GM12878 (cell line): ENCODE data around the gene PAXX. TPM values are rescaled to one million over a fixed set of nuclear protein-coding genes. Genes with fewer than 3 reads are reported as not detected.

Source experiments
- ATAC-seq: fragments of 200-7000 bp; cut with Tn5 transposase; 3 replicates; pipeline ENCODE4 v1.9.1; 2020; ENCODE audit warnings: mild to moderate bottlenecking, moderate library complexity
- BruUV-seq: library from RNA; stranded (reverse); fragments of 400-500 nt; replicated peaks from 2 replicates; lab custom pipeline; 2021; lab: Mats Ljungman, UMichigan
- CTCF ChIA-PET: fragments of 300-600 bp; sonication (Branson Sonifier 250); formaldehyde crosslinking; extraction: SDS; loops from one replicate; lab custom pipeline; 2021; ENCODE audit warnings: inconsistent platforms; lab: Yijun Ruan, JAX
- POLR2A ChIA-PET: fragments of 350-600 bp; formaldehyde crosslinking; extraction: SDS; loops from one replicate; lab custom pipeline; 2021; ENCODE audit warnings: inconsistent platforms; lab: Charles Lee
- RAD21 ChIA-PET: fragments of 300-600 bp; sonication (Branson Sonifier 250); formaldehyde crosslinking; loops from one replicate; lab custom pipeline; 2023; ENCODE audit warnings: antibody characterized with exemption; ENCODE audit not compliant: unreplicated experiment; lab: Charles Lee
- SMC1A ChIA-PET: fragments of 300-600 bp; sonication (Branson Sonifier 250); formaldehyde crosslinking; loops from one replicate; lab custom pipeline; 2023; ENCODE audit not compliant: unreplicated experiment, uncharacterized antibody; lab: Charles Lee
- DNase-seq: peaks from one replicate; pipeline ENCODE4 v3.0.0-alpha.2; 2011; ENCODE audit warnings: low read depth, low spot score
- FAIRE-seq: peaks from 3 replicates; lab custom pipeline; 2011; peaks lifted over from hg19 to GRCh38; lab: Jason Lieb, UNC
- H2AFZ ChIP-seq: 2 replicates; pipeline ENCODE4 v1.6.0; 2011; ENCODE audit warnings: low read depth, low read length, control low read depth; ENCODE audit not compliant: control insufficient read depth
- H3K27ac ChIP-seq: 2 replicates; pipeline ENCODE4 v1.5.1; 2011; ENCODE audit warnings: control low read depth; ENCODE audit not compliant: control insufficient read depth, insufficient read depth
- H3K27me3 ChIP-seq, 2 experiments: replicated peaks in 1 of 2; 2 replicates each; pipeline versions ENCODE4 v1.6.0 to v1.6.1; 2011; ENCODE audit warnings: low read length in 1 of 2; ENCODE audit not compliant: control insufficient read depth in 2 of 2, insufficient read depth in 2 of 2
- H3K36me3 ChIP-seq, 2 experiments: 2 replicates each; pipeline ENCODE4 v1.5.1; 2011; ENCODE audit warnings: low read length in 1 of 2; ENCODE audit not compliant: control insufficient read depth in 2 of 2, insufficient read depth in 2 of 2
- H3K4me1 ChIP-seq: 2 replicates; pipeline ENCODE4 v1.6.1; 2011; ENCODE audit warnings: mild to moderate bottlenecking, low read length, moderate library complexity, mixed read lengths; ENCODE audit not compliant: control insufficient read depth, insufficient read depth
- H3K4me2 ChIP-seq: 2 replicates; pipeline ENCODE4 v1.6.0; 2011; ENCODE audit warnings: control low read depth; ENCODE audit not compliant: control insufficient read depth, insufficient read depth
- H3K4me3 ChIP-seq: fragments of 200-600 bp; sonication (generic); 2 replicates; pipeline ENCODE4 v1.5.1; 2016
- H3K79me2 ChIP-seq: 2 replicates; pipeline ENCODE4 v1.6.0; 2011; ENCODE audit warnings: low read length; ENCODE audit not compliant: control insufficient read depth, insufficient read depth
- H3K9ac ChIP-seq: 2 replicates; pipeline ENCODE4 v1.8.0; 2011; ENCODE audit warnings: low read length, control low read depth, mixed read lengths; ENCODE audit not compliant: control insufficient read depth, insufficient read depth
- H3K9me3 ChIP-seq: replicated peaks from 3 replicates; pipeline ENCODE4 v1.5.1; 2011; ENCODE audit warnings: mild to moderate bottlenecking, low read length; ENCODE audit not compliant: control insufficient read depth, insufficient read depth
- H4K20me1 ChIP-seq: 2 replicates; pipeline ENCODE4 v1.6.0; 2011; ENCODE audit not compliant: control insufficient read depth, insufficient read depth
- ATF7 ChIP-seq: fragments of 450-650 bp; IDR thresholded peaks from 2 replicates; pipeline ENCODE4 v1.6.1; 2016; ENCODE audit warnings: low read depth, mild to moderate bottlenecking
- CBX3 ChIP-seq: fragments of 200-600 bp; sonication (generic); IDR thresholded peaks from 2 replicates; pipeline ENCODE4 v1.6.1; 2016; ENCODE audit warnings: low read depth, borderline replicate concordance
- EP300 ChIP-seq, 2 experiments: fragments of 150-350 bp in 1 of 2; IDR thresholded peaks; 2 replicates each; pipeline ENCODE4 v1.6.1; 2011 to 2012; ENCODE audit warnings: low read depth in 2 of 2, low read length in 2 of 2, borderline replicate concordance in 1 of 2, improper control_type of control experiment in 1 of 2, inconsistent platforms in 1 of 2; ENCODE audit not compliant: control insufficient read depth in 1 of 2
- IKZF1 ChIP-seq: fragments of 450-650 bp; conservative IDR thresholded peaks from 2 replicates; pipeline ENCODE4 v1.6.1; 2017; ENCODE audit warnings: antibody characterized with exemption, mild to moderate bottlenecking
- NR2C1 ChIP-seq: fragments of 450-650 bp; IDR thresholded peaks from 2 replicates; pipeline ENCODE4 v1.6.1; 2017; ENCODE audit warnings: antibody characterized with exemption, mild to moderate bottlenecking, moderate library complexity
- SMAD5 ChIP-seq: IDR thresholded peaks from 2 replicates; pipeline ENCODE4 v1.6.1; 2016; ENCODE audit warnings: antibody characterized with exemption, low read depth
- STAT3 ChIP-seq: IDR thresholded peaks from 2 replicates; pipeline ENCODE4 v1.6.1; 2011; ENCODE audit warnings: low read depth, low read length, improper control_type of control experiment
- USF2 ChIP-seq: IDR thresholded peaks from 2 replicates; pipeline ENCODE4 v1.6.1; 2011; ENCODE audit warnings: low read depth, low read length, improper control_type of control experiment, borderline replicate concordance
- ZBTB11 ChIP-seq: fragments of 450-650 bp; formaldehyde crosslinking; IDR thresholded peaks from 2 replicates; pipeline ENCODE4 v1.5.0; 2022; ENCODE audit warnings: mild to moderate bottlenecking, missing genetic modification characterization
- WGBS: methylation state at CpG from one replicate; pipeline ENCODE4 v1.1.6; 2016; ENCODE audit warnings: low lambda C conversion rate; ENCODE audit not compliant: insufficient replicate concordance, insufficient coverage; ENCODE audit errors: missing lambda C conversion rate; 5-methylcytosine and 5-hydroxymethylcytosine counted together
- in situ Hi-C: fragments of 300-500 bp; cut with MboI; formaldehyde crosslinking; loops from 9 replicates; pipeline ENCODE4 v1.14.3; 2018; ENCODE audit warnings: mixed read lengths
- intact Hi-C: fragments of 100-400 bp; cut with micrococcal nuclease; formaldehyde crosslinking; loops from one replicate; pipeline ENCODE4 v1.14.2; 2022; ENCODE audit not compliant: unreplicated experiment
- polyA plus RNA-seq, 11 experiments: library from polyadenylated mRNA; depleted of rRNA in 4 of 11; unstranded in 6 of 11; stranded (reverse) in 5 of 11; fragments of >200 nt; fragmentation: Nextera tagmentation in 4 of 11; fragmentation: Illumina TruSeq in 1 of 11; extraction: Ambion mirVana in 4 of 11; extraction: Trizol in 1 of 11; gene quantifications; 1 replicate in 1 of 11; 2 replicates in 10 of 11; pipeline versions ENCODE4 v1.2.1 to v1.2.3, GENCODE V29; 2011 to 2016; ENCODE audit warnings: inconsistent platforms in 2 of 11, missing spikeins in 2 of 11, low read depth in 1 of 11
- total RNA-seq, 4 experiments: library from RNA; depleted of rRNA in 3 of 4; stranded (reverse); fragments of >200 nt in 3 of 4; fragmentation: Illumina TruSeq in 1 of 4; extraction: Trizol in 1 of 4; gene quantifications; 2 replicates each; pipeline versions ENCODE4 v1.2.1 to v1.2.3, GENCODE V29; 2013 to 2021
- TF ChIP-seq, protein P1 (sequence below): fragments of 450-650 bp; formaldehyde crosslinking; IDR thresholded peaks from 2 replicates; pipeline ENCODE4 v1.4.0; 2022; ENCODE audit warnings: mild to moderate bottlenecking, moderate library complexity
- TF ChIP-seq, protein P2 (sequence below): fragments of 450-650 bp; IDR thresholded peaks from 2 replicates; pipeline ENCODE4 v1.6.1; 2017; ENCODE audit warnings: mild to moderate bottlenecking, low read depth, inconsistent platforms; ENCODE audit not compliant: poor library complexity, severe bottlenecking

Gene PAXX
- total and polyA plus RNA-seq, 10 of the 15 experiments (the other 5 are each of a cell fraction or from before 2014, with no cell fraction given) = 0.18 to 60.6 (median 29.5) TPM

- POLR2A ChIA-PET = no interaction called here
- H3K9me3 ChIP-seq = no peaks in the 10 kb centered on the region
- ATAC-seq (no peak), FAIRE-seq (no peak), DNase-seq (no peak)
- H3K79me2 ChIP-seq = no peaks in the 10 kb centered on the region
- H3K4me3 ChIP-seq = no peak overlapping the region
- WGBS = 5% methylated on average over 4 of the region's 5 CpGs
- no peak overlapping the region for H3K27ac ChIP-seq
- H3K4me2 ChIP-seq = no peak overlapping the region
- SMC1A ChIA-PET = no interaction called here
- peaks cover 7% of the 10 kb centered on the region for H3K4me1 ChIP-seq
- CTCF ChIA-PET = no interaction called here
- H2AFZ ChIP-seq = no peak overlapping the region
- in situ Hi-C loops (no loop called here), intact Hi-C loops (no loop called here)
- RAD21 ChIA-PET = no interaction called here
- TF ChIP-seq ZBTB11 = no peak
- TF ChIP-seq IKZF1 = no peak
- no peak for TF ChIP-seq EP300 (IDR thresholded peaks at IDR 0.05; ENCODE audit: borderline replicate concordance in 1 of 2, control insufficient read depth in 1 of 2, low read depth in 2 of 2, low read length in 2 of 2)
- TF ChIP-seq, protein P1, sequence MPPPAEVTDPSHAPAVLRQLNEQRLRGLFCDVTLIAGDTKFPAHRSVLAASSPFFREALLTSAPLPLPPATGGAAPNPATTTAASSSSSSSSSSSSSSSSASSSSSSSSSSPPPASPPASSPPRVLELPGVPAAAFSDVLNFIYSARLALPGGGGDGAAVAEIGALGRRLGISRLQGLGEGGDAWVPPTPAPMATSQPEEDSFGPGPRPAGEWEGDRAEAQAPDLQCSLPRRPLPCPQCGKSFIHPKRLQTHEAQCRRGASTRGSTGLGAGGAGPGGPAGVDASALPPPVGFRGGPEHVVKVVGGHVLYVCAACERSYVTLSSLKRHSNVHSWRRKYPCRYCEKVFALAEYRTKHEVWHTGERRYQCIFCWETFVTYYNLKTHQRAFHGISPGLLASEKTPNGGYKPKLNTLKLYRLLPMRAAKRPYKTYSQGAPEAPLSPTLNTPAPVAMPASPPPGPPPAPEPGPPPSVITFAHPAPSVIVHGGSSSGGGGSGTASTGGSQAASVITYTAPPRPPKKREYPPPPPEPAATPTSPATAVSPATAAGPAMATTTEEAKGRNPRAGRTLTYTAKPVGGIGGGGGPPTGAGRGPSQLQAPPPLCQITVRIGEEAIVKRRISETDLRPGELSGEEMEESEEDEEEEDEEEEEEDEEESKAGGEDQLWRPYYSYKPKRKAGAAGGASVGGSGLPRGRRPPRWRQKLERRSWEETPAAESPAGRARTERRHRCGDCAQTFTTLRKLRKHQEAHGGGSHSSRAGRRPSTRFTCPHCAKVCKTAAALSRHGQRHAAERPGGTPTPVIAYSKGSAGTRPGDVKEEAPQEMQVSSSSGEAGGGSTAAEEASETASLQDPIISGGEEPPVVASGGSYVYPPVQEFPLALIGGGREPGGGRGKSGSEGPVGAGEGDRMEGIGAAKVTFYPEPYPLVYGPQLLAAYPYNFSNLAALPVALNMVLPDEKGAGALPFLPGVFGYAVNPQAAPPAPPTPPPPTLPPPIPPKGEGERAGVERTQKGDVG = no peak
- TF ChIP-seq ATF7 = no peak
- TF ChIP-seq CBX3 = no peak
- TF ChIP-seq, protein P2, sequence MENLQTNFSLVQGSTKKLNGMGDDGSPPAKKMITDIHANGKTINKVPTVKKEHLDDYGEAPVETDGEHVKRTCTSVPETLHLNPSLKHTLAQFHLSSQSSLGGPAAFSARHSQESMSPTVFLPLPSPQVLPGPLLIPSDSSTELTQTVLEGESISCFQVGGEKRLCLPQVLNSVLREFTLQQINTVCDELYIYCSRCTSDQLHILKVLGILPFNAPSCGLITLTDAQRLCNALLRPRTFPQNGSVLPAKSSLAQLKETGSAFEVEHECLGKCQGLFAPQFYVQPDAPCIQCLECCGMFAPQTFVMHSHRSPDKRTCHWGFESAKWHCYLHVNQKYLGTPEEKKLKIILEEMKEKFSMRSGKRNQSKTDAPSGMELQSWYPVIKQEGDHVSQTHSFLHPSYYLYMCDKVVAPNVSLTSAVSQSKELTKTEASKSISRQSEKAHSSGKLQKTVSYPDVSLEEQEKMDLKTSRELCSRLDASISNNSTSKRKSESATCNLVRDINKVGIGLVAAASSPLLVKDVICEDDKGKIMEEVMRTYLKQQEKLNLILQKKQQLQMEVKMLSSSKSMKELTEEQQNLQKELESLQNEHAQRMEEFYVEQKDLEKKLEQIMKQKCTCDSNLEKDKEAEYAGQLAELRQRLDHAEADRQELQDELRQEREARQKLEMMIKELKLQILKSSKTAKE = no peak
- TF ChIP-seq USF2 = no peak
- TF ChIP-seq NR2C1 = no peak
- no peak for TF ChIP-seq STAT3
- no peak for TF ChIP-seq SMAD5
- no peaks in the 10 kb centered on the region for H3K36me3 ChIP-seq
- H4K20me1 ChIP-seq = no peaks in the 10 kb centered on the region; the same call in 1 of the 2 replicates
- no peaks in the 10 kb centered on the region for H3K27me3 ChIP-seq
- H3K9ac ChIP-seq = no peak overlapping the region
- no TSS peak for BruUV-seq
Measured at GRCh38 chr9:136969774-136970173, 22.4 kb upstream of the PAXX start.
